Measurements from ENCODE around the gene CEP131.

Gene CEP131

DNA sequence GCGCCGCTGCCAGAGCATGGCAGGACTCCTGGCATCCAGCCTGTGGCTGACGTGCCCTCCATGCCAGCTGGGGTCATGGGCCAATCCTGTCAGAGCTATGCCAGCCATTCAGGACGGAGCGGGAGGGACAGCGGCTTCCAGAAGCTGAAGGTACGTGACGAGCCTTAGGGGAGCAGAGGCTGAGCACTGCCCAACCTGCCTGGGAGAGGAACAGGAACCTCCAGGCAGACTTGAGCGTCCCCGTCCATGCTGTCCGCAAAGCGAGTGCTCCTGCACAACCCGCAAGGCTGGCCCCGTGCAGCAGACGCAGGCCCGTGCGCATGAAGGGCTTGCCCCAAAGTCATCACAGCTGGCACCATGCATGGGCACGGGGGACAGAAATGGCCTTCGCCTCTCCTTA, 37.9 kb upstream of the CEP131 start:
- no peaks in the 10 kb centered on the region for H3K9me3 ChIP-seq (ENCODE audit: control insufficient read depth in 2 of 2, low read length in 2 of 2)
- H3K27me3 ChIP-seq (ENCODE audit: control insufficient read depth in 2 of 2, insufficient read depth in 2 of 2, low read length in 2 of 2) = no peaks in the 10 kb centered on the region
- no peaks in the 10 kb centered on the region for H3K4me1 ChIP-seq (ENCODE audit: control insufficient read depth in 2 of 2, insufficient read depth in 2 of 2, low read length in 2 of 2)
- H3K4me3 ChIP-seq (ENCODE audit: low read length in 2 of 2) = no peak overlapping the region
- H3K36me3 ChIP-seq (ENCODE audit: control insufficient read depth in 2 of 2, insufficient read depth in 2 of 2, low read length in 2 of 2) = peaks cover 45 to 62% of the 10 kb centered on the region in 2 donors
- H3K27ac ChIP-seq (ENCODE audit: low read depth in 2 of 2, low read length in 2 of 2) = no peak overlapping the region
- H3K9ac ChIP-seq (ENCODE audit: low read depth in 1 of 2, low read length in 2 of 2) = no peak overlapping the region

DNA sequence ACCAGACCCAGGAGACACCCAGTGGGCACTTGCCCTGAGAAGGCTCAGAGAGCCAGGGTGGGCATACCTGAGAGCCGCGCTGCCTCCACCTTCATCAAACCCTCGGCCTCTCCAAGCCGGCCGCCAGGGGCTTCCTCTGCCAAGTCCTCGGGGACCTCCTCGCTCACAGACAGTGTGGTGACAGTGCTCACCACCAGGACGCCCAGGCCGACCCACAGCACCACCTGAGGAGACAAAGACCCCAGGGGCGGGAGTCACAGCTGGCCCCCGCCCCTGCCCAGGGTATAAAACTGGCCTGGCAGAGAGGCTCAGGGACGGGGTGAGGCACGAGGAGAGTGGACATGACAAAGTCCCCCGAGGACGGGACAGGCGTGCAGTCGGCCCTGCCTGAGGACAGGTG, 37.4 kb upstream of the CEP131 start:
- no peaks in the 10 kb centered on the region for H3K27me3 ChIP-seq (ENCODE audit: control insufficient read depth in 2 of 2, insufficient read depth in 2 of 2, low read length in 2 of 2)

DNA sequence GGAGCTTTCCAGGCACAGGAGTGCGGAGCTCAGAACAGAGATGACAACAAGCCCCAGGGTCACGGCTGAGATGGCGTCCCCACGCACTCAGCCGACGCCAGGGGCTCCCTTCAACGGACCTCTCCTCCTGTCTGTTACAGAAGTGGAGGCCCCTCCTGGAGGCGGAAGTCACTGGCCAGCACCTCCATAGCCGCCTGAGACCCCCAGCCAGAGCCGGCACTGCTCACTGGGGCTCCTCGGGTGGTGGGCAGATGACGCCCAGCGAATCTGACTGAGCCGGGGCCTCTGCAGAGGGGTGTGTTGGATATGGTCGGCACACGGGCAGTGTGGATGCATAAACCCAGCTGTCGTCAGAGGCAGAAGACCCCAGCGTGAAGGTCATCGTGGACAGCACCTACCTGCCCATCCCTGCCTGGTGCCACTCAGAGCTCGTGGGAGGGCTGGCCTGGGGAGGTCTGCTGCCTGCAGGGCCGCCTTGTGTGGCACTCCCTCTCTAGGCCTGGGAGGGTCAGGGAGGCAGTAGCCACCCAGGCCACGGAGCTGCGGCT, 36.4 kb upstream of the CEP131 start:
- Histone ChIP-seq H3K27me3 (ENCODE audit: control insufficient read depth in 2 of 2, insufficient read depth in 2 of 2, low read length in 2 of 2) (no peaks in the 10 kb centered on the region), H3K9me3 (ENCODE audit: control insufficient read depth in 2 of 2, low read length in 2 of 2) (no peaks in the 10 kb centered on the region), H3K27ac (ENCODE audit: low read depth in 2 of 2, low read length in 2 of 2) (no peak overlapping the region), H3K4me3 (ENCODE audit: low read length in 2 of 2) (no peak overlapping the region), H3K36me3 (ENCODE audit: control insufficient read depth in 2 of 2, insufficient read depth in 2 of 2, low read length in 2 of 2) (peaks cover 34 to 49% of the 10 kb centered on the region in 2 donors), H3K9ac (ENCODE audit: low read depth in 1 of 2, low read length in 2 of 2) (no peak overlapping the region), H3K4me1 (ENCODE audit: control insufficient read depth in 2 of 2, insufficient read depth in 2 of 2, low read length in 2 of 2) (peaks cover 5 to 9% of the 10 kb centered on the region in 2 donors)

More for the DNA sequence above, 37.4 kb upstream of the CEP131 start:
- H3K4me1 ChIP-seq (ENCODE audit: control insufficient read depth in 2 of 2, insufficient read depth in 2 of 2, low read length in 2 of 2) = peaks cover 1 to 2% of the 10 kb centered on the region in 2 donors
- no peak overlapping the region for H3K27ac ChIP-seq (ENCODE audit: low read depth in 2 of 2, low read length in 2 of 2)
- H3K9me3 ChIP-seq (ENCODE audit: control insufficient read depth in 2 of 2, low read length in 2 of 2) = no peaks in the 10 kb centered on the region
- no peak overlapping the region for H3K4me3 ChIP-seq (ENCODE audit: low read length in 2 of 2)
- H3K36me3 ChIP-seq (ENCODE audit: control insufficient read depth in 2 of 2, insufficient read depth in 2 of 2, low read length in 2 of 2) = peaks cover 41 to 57% of the 10 kb centered on the region in 2 donors
- no peak overlapping the region for H3K9ac ChIP-seq (ENCODE audit: low read depth in 1 of 2, low read length in 2 of 2)

DNA sequence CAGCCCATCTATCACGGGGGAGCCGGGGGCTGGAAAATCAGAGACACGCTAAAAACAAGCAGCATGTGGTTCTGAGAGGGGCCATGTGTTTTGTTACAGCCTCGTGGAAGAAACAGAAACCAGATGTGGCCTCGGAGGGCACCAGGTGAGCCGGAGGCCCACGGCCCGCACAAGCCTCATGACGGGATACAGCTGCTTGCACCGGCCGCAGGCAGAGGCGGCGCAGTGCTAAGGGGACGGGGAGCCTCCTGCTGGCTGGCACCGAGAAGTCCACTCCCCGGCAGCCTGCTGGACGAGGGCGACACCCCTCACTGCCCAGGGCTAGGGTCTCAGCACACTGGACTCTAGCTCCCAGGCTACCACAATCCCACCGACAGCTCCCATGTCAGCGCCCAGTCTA, 35.5 kb upstream of the CEP131 start:
- Histone ChIP-seq H3K27me3 (ENCODE audit: control insufficient read depth in 2 of 2, insufficient read depth in 2 of 2, low read length in 2 of 2) (no peaks in the 10 kb centered on the region), H3K9ac (ENCODE audit: low read depth in 1 of 2, low read length in 2 of 2) (no peak overlapping the region), H3K4me3 (ENCODE audit: low read length in 2 of 2) (no peak overlapping the region), H3K36me3 (ENCODE audit: control insufficient read depth in 2 of 2, insufficient read depth in 2 of 2, low read length in 2 of 2) (peaks cover 27 to 40% of the 10 kb centered on the region in 2 donors), H3K9me3 (ENCODE audit: control insufficient read depth in 2 of 2, low read length in 2 of 2) (no peaks in the 10 kb centered on the region), H3K4me1 (ENCODE audit: control insufficient read depth in 2 of 2, insufficient read depth in 2 of 2, low read length in 2 of 2) (peaks cover 5 to 9% of the 10 kb centered on the region in 2 donors), H3K27ac (ENCODE audit: low read depth in 2 of 2, low read length in 2 of 2) (no peak overlapping the region)

DNA sequence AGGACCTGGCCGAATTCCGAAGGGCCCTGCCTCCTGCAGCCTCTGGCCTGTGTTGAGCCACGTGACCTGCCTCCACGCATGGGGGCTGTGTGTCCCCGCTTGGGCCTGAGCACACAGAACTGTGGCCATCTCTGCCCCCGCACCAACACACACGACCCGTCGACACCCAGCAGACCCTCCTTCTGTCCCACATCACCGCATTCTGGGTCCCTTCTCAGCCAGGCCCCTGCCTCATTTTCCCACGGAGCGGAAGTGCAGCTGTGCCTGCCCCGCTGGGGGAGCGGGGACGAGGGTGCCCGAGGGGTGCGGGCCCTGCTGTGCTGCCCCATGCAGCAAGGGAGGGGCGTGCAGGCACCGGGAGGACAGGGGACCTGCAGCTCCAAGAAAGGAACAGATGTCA, 34.8 kb upstream of the CEP131 start:
- Histone ChIP-seq H3K4me3 (ENCODE audit: low read length in 2 of 2) (no peak overlapping the region), H3K9ac (ENCODE audit: low read depth in 1 of 2, low read length in 2 of 2) (no peak overlapping the region), H3K4me1 (ENCODE audit: control insufficient read depth in 2 of 2, insufficient read depth in 2 of 2, low read length in 2 of 2) (peaks cover 13 to 16% of the 10 kb centered on the region in 2 donors), H3K36me3 (ENCODE audit: control insufficient read depth in 2 of 2, insufficient read depth in 2 of 2, low read length in 2 of 2) (peaks cover 27 to 36% of the 10 kb centered on the region in 2 donors), H3K9me3 (ENCODE audit: control insufficient read depth in 2 of 2, low read length in 2 of 2) (no peaks in the 10 kb centered on the region), H3K27me3 (ENCODE audit: control insufficient read depth in 2 of 2, insufficient read depth in 2 of 2, low read length in 2 of 2) (no peaks in the 10 kb centered on the region), H3K27ac (ENCODE audit: low read depth in 2 of 2, low read length in 2 of 2) (no peak overlapping the region)

DNA sequence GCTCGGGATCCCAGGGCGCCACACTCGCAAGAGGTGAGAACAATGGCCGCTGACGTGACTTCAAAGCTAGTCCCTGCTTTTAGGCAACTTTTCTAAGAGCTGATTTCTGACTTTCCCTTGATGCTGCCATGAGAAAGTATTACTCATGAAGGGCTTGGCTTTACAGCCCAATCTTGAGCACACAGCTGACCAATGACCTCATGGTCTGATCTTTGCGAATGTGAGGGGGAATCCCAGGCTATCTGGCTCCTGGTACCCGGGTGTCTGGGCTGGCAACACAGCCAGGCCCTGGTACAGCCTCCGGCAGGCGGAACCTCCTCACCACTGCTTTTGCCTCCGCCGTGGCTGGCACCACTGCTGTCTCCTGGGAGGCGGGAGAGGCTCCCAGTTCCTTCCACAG, 33.9 kb upstream of the CEP131 start:
- Histone ChIP-seq H3K27ac (ENCODE audit: low read depth in 2 of 2, low read length in 2 of 2) (no peak overlapping the region), H3K4me3 (ENCODE audit: low read length in 2 of 2) (no peak overlapping the region), H3K4me1 (ENCODE audit: control insufficient read depth in 2 of 2, insufficient read depth in 2 of 2, low read length in 2 of 2) (peaks cover 22 to 25% of the 10 kb centered on the region in 2 donors), H3K9ac (ENCODE audit: low read depth in 1 of 2, low read length in 2 of 2) (no peak overlapping the region), H3K27me3 (ENCODE audit: control insufficient read depth in 2 of 2, insufficient read depth in 2 of 2, low read length in 2 of 2) (no peaks in the 10 kb centered on the region), H3K36me3 (ENCODE audit: control insufficient read depth in 2 of 2, insufficient read depth in 2 of 2, low read length in 2 of 2) (peaks cover 25 to 38% of the 10 kb centered on the region in 2 donors), H3K9me3 (ENCODE audit: control insufficient read depth in 2 of 2, low read length in 2 of 2) (no peaks in the 10 kb centered on the region)

- H3K36me3 ChIP-seq (ENCODE audit: control insufficient read depth in 2 of 2, insufficient read depth in 2 of 2, low read length in 2 of 2) = peaks cover 18 to 34% of the 10 kb centered on the region in 2 donors
- H3K9me3 ChIP-seq (ENCODE audit: control insufficient read depth in 2 of 2, low read length in 2 of 2) = no peaks in the 10 kb centered on the region
- H3K9ac ChIP-seq (ENCODE audit: low read depth in 1 of 2, low read length in 2 of 2) = no peak overlapping the region
These were observed 32.4 kb upstream of the CEP131 start for GRCh38 chr17:81254955-81255717.

GRCh38 chr17:81253358-81254131, 30.8 kb upstream of the CEP131 start:
- Histone ChIP-seq H3K4me1 (ENCODE audit: control insufficient read depth in 2 of 2, insufficient read depth in 2 of 2, low read length in 2 of 2) (peaks cover 34 to 38% of the 10 kb centered on the region in 2 donors), H3K9ac (ENCODE audit: low read depth in 1 of 2, low read length in 2 of 2) (no peak overlapping the region), H3K9me3 (ENCODE audit: control insufficient read depth in 2 of 2, low read length in 2 of 2) (no peaks in the 10 kb centered on the region), H3K27ac (ENCODE audit: low read depth in 2 of 2, low read length in 2 of 2) (no peak overlapping the region), H3K27me3 (ENCODE audit: control insufficient read depth in 2 of 2, insufficient read depth in 2 of 2, low read length in 2 of 2) (no peaks in the 10 kb centered on the region), H3K4me3 (ENCODE audit: low read length in 2 of 2) (no peak overlapping the region), H3K36me3 (ENCODE audit: control insufficient read depth in 2 of 2, insufficient read depth in 2 of 2, low read length in 2 of 2) (peaks cover 11 to 26% of the 10 kb centered on the region in 2 donors)

More at GRCh38 chr17:81254955-81255717, 32.4 kb upstream of the CEP131 start:
- peaks cover 34 to 36% of the 10 kb centered on the region in 2 donors for H3K4me1 ChIP-seq (ENCODE audit: control insufficient read depth in 2 of 2, insufficient read depth in 2 of 2, low read length in 2 of 2)
- no peak overlapping the region for H3K27ac ChIP-seq (ENCODE audit: low read depth in 2 of 2, low read length in 2 of 2)
- H3K27me3 ChIP-seq (ENCODE audit: control insufficient read depth in 2 of 2, insufficient read depth in 2 of 2, low read length in 2 of 2) = no peaks in the 10 kb centered on the region
- H3K4me3 ChIP-seq (ENCODE audit: low read length in 2 of 2) = peak overlapping the region in 1 of 2 donors; percentile 7

DNA sequence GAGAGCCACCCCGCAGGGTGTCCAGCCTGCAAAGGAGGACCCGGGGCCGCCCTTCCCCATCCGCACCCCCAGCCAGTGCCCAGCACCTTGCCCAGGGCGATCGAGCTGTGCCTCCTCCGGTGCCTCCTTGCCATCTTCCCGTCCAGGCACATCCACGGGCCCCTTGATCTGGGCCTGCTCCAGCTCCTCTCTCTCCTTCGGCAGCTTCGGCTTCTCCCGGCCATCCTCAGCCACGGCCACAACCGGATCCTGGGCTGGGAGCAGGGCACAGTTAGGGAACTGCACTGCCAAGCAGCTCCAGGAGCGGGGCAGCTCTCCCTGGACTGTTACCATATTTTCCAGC, 30.2 kb upstream of the CEP131 start:
- no peaks in the 10 kb centered on the region for H3K9me3 ChIP-seq (ENCODE audit: control insufficient read depth in 2 of 2, low read length in 2 of 2)
- no peak overlapping the region for H3K4me3 ChIP-seq (ENCODE audit: low read length in 2 of 2)
- H3K27ac ChIP-seq (ENCODE audit: low read depth in 2 of 2, low read length in 2 of 2) = no peak overlapping the region
- H3K36me3 ChIP-seq (ENCODE audit: control insufficient read depth in 2 of 2, insufficient read depth in 2 of 2, low read length in 2 of 2) = peaks cover 6 to 26% of the 10 kb centered on the region in 2 donors
- no peaks in the 10 kb centered on the region for H3K27me3 ChIP-seq (ENCODE audit: control insufficient read depth in 2 of 2, insufficient read depth in 2 of 2, low read length in 2 of 2)
- peaks cover 34 to 38% of the 10 kb centered on the region in 2 donors for H3K4me1 ChIP-seq (ENCODE audit: control insufficient read depth in 2 of 2, insufficient read depth in 2 of 2, low read length in 2 of 2)
- peak overlapping the region in 1 of 2 donors; percentile 24 for H3K9ac ChIP-seq (ENCODE audit: low read depth in 1 of 2, low read length in 2 of 2)

Measured in mucosa of rectum (tissue), 2 donors.